UCSD-AML1 (cell line): ENCODE measurements around the gene OR51D1.
A peak's percentile ranks its signal among the peaks of the same experiment; 100 is the strongest.

Source experiments
- DNase-seq: peaks from one replicate; lab custom pipeline; 2025; ENCODE audit not compliant: unreplicated experiment; lab: John Stamatoyannopoulos, UW

OR51D1 gene, protein sequence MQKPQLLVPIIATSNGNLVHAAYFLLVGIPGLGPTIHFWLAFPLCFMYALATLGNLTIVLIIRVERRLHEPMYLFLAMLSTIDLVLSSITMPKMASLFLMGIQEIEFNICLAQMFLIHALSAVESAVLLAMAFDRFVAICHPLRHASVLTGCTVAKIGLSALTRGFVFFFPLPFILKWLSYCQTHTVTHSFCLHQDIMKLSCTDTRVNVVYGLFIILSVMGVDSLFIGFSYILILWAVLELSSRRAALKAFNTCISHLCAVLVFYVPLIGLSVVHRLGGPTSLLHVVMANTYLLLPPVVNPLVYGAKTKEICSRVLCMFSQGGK

DNA sequence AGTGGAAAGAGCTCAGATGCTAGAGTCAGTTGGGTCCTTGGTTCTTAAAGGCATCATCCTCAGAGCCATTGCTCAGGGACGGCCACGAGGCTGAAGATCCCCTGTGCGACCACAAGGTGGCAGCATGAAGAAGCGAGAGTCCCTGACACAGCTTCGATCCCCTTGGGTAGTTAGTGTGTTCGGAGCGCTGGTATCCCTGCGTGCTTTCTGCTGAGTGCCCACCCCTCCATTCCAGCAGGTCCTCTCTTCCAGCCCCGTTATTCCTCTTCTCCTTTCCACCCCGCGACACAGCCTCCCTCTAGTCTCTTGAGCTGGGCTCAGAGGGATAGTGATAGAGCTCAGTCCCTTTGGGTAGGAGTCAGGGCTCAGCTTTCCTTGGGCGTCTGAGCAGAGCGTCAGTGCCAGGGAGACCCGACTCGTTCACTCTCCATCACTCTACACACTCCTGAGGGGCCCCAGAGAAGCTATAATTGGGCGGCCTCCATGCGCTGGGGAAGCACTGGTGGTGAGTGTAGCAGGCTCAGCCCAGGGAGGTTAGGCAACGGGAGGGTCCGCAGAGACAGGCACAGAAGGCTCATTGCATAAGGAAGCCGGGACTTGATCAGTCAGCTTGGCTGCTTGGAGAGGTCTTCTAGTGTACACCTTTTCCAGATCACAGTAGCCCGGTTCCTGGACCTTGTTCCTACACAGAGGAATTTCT, at the start of gene OR51D1:
Gene OR51D1 (plus strand): TSS at position 516 of the 700 bp plus-strand sequence. CDS start 2,314 bp downstream, outside the sequence.
- DNase-seq = peak; percentile 59

DNA sequence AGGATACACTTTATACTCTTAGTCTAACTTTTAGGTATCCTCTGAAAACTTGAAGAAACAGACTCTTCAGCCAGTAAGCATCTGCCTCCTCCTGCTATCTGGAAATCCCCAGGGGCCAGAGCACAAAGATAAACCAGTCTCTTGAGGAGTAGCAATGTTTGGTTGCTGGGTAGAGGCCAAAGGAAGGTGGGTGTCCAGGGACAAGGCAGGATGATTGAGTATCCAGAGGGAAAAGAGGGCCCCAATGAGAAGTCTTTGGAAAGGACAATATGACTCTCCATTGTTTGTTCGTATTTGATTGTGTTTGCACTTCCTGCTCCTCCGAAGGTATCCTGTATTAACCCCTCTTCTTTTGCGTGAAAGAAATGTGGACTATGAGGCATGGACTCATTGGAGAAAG, 48.3 kb upstream of the OR51D1 start:
- DNase-seq = no peak

DNA sequence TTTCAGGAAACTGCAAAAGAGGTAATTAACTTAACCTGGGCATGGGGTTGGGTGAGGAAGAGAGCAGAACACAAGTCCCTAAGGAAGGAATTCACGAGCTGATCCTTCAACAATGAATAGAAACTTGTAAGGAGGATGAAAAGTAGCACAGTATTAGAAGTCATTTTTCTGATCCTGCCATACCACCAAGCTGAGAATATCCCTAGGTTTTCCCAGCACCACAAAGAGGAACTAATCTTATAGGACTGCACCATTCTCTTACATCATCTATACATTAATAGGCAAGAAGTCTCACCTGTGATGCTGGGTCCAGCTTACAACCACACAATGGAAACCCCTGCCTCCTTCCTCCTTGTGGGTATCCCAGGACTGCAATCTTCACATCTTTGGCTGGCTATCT, 43.5 kb upstream of the OR51D1 start, which contains the start of gene OR52I1:
Gene OR52I1 (plus strand): TSS at position 301 of the 400 bp plus-strand sequence. CDS start 0 bp downstream, at position 301.
- no peak for DNase-seq

DNA sequence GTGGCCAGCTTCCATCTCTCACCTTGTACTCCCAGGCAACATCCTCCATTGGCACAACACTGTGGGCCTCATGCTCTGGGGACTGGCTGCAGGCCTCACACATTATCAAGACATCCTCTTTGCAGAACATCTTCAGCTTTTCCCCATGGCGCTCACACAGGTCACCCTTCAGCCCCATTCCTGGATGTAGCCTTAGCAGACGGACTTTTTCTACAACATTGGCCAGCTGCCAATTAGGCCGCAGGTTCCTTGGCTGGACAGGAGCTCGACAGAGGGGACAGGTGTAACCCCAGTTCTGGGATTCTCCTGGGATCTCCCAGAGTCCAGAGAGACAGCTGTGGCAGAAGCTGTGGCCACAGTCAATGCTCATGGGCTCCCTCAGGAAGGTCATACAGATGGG, 32.2 kb upstream of the OR51D1 start:
- no peak for DNase-seq

DNA sequence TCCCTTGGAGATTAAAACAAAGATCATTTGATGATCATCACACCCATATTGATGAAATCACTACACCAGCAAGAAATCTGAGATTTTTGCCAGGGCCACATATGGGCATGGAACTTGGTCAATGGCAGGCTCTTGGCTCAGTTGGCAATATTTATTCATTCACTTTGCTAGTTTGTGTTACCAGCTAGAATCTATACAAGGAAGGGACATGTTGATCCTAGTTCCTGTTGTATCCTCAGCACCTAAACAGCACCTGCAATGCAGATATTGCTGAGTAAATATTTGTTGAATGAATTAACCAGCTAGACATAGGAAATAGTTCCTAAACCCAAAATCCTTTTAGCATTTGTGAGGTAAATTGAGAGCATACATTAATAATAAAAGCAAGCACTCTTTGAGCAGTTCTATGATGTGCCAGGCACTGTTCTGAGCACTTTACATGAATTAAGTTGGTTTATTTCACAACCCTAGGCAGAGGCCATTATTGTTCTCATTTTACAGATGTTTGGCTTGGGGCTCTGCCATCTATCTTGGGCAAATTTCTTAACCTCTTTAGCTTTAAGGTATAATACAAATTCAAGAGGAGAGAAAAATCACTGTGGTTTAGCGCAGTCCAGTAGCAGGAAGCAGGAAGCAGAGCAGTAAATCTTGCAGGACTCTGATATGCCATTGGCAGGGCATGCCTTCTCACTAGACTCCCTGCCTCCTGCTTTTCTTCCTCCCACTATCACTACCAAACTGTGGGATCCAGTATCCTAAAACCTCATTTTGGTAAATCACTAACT, 30.9 kb upstream of the OR51D1 start:
- DNase-seq = no peak

DNA sequence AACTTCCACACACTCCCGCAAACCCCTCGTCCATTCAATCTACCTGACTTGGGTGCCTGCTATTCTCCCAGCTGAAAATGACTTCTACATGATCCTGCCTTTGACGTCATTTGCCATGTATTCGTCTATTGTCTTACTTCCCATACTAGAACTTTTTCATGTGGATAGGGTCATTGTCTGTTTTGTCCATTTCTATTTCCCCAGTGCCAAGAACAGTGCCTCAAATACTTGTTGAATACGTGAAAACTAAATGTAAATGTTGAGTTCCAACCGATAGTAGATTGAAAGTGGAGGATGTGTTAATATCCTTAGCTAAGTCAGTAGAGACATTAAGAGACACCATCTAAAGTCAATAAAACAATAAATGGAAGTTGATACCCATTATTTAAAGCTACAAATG, 30.2 kb upstream of the OR51D1 start:
- DNase-seq = no peak

DNA sequence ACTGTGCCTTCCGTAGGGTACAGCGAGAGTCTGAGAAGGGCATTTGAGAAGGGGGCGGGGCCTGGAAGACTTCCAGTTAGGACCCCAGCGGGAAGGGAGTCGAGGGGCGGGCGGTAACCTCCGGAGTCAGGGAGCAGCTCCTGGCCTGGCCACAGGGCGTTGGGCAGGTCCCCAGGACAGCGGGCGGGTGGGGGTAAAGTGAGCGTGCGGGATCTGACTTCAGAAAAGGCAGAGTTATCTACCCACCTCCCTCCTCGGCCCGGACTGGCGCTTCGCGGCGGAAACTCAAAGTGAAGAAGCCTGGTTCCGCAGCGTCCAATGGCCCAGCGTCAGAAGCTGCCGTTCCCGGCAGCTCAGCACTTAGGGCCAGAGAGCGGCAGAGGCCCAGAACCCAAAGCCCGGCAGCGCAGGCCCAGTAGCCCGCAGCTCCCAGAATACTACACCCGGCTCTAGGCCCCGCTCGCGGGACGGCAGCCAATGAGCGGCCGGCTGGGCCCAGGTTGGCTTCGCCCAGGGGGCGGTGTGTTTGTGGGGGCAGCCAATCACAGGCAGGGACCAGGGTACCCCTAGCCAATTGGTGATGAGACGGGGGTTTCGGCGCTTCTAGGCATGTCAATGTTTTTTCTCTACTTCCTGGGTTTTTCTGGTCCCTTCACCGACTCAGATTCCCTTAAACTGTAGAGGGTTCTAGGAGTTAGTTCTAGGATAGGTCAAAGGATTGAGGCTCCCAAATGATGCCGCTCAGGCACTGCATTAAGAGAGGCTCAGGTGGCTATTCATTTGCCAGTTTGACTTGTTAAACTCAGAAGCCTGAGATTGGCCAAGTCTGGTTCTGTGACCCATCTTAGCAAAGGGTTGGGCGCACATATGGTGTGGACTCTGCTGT, 29.3 kb upstream of the OR51D1 start, which contains the start of gene TRIM68:
Gene TRIM68 (minus strand): TSS at position 451 of the 886 bp plus-strand sequence. CDS start 2,727 bp downstream, outside the sequence.
- peak; percentile 95 for DNase-seq

DNA sequence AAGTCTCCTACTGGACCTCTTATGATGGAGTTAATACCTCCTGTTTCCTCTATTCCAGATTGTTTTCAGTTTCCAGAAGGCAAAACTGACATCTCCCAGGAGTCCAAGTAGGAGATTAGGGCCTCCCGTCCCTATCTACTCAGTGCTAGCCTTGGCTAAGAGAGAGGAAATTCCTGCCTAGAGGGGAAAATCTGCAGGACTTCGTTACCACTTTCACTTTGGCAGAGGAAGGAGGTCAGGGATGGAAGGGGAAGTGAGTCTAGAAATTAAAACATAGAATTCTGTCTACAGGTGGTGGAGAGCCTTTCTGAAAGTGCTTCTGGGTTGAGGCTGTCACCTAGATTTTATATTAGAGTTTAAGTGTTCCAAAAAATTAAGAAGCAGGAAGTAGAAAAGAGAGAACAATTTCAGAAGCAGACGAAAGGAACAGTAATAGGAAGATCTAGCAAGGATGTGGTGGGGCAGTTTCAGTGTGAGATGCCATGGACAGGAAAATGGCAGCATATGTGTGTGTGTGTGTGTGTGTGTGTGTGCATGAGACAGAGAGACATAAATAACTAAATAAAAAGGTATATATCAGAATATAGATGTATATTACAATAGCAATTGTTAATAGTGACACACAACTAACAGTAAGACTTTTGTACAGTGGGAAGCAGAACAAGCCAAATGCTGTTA, 26.9 kb upstream of the OR51D1 start:
- peak; percentile 13 for DNase-seq

DNA sequence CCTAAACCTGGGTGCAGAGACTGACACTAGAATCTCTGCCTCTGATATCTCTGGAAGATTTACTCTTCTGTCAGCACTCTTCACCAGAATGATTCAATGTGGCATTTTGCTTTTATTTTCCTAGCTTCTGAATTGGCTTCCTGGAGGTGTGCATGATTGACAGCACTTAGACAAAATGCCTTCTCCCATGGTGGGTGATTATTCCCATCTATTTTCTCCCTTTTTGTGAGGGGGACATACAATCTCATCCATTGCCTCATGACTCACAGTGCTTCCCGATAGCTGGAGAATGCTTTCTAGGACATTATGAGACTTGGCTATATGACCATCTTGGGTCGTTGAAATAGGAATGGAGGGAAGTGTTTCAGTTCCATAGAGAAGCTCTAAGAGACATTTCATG, 25.3 kb upstream of the OR51D1 start:
- DNase-seq = no peak

DNA sequence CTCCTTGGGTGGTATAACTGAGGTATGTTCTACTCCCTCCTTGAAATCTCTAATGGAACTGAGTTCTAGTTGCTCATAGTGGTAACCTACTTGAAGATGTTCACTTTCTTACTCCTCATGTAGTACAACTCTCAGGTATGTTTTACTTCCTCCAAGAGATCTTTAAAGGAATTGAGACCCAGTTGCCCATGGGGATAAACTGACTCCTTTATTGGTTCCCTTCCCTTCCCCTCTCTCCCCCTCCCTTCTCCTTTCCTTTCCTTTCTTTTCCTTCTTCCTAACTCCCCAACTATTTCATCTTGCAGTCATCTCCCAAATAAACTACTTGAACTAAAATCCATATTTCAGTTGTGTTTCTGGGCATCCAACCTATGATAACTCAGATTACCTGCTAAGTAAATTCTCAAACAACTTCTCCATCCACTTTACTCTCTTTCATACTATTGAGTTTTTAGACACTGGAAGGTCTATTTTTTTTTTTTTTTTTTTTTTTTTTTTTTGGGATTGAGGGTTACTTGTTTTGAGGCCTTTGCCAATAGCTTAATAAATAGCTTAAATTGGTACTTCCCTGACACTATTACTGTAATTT, 21.3 kb upstream of the OR51D1 start:
- no peak for DNase-seq

DNA sequence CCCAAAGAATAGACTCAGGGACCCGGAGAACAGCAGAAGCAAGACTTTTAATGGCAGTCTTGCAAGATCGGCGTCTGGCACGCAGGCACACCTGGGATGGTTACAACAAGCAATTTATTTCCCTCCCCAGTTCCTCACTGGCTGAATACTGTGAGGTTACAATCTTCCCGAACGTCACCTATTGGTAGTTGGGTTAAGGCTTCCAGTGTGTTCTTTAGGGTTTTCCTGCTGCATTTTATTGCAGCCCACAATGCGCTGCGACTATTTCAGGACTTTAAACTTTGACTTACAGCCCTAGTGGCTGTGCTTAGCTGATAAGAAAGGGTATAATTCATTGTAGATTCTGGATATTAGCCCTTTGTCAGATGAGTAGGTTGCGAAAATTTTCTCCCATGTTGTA, 17.8 kb upstream of the OR51D1 start:
- DNase-seq = no peak

DNA sequence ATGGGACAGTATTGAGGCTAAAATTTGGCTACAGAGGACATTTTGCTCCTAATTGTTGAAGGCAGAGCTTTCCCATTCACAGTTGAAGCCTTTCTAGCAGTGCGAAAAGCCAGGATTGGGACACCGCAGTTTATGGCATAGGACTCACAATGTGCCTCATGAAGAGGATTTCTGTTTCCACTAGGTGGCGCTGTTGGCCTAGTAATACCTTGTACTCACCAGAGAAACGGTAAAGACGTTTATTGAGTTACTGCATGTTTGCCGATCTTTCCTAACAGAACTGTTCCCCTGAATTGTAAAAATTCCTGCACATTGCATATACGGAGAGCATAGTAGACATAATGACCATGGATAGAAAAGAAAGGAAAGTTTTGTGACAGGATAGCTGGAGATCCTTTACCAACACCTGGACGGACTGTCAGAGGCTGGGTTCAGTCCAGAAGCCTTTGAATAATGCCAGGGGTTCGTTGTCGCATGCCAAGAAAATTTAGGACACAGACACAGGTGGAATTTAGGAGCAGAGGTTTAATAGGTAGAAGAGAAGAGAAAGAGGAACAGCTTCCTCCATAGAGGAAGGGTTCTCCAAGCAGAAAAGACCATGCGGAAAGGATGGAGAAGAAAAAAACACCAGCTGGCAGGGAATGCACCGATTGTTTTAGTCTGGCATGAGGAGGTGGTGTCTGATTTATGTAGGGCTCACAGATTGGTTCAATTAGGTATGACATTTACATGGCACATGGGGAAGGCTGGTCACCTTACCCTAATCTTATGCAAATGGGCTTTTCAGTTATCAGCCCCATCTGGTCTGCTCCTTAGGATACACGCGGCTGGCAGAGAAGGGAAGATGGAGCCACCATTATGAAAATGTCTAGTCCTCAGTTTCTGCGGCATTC, 10.8 kb upstream of the OR51D1 start:
- peak; percentile 14 for DNase-seq

DNA sequence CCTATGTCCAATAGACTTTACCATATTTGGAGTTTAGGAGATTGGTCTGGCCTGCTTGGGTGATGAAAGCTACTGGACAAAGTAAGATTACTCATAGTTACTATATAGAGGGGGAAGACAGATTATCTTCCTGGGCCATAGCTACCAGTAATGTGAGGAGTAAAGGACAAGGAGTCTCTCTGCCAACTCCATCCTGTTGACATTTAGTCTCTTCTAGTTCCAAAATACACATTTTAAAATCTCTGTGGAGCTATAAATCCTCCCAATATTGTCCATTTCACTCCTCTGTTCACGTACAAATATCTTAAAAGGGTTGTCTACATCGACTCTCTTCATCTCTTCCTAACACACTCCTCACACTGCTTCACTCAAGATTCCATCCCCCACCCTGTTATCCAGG, 1.1 kb upstream of the OR51D1 start:
- no peak for DNase-seq

DNA sequence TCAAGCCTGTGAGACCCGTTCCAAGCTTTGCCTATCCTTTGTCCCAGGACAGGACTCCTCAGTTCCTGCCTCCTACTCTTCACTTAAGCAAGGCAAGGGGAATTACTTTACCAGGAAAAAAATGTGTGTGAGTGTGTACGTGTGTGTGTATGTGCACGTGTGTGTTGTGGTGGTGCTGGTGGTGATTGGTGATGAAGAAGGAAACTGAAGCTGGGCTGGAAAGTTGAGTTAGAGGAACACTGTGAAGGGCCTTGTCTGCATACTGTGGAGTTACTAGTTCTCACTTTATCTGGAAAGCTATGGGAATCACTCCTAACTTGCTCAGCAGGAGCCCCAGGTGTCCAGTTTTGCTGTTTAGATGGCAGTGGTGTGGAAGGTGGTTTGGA, 378 bp downstream of the OR51D1 start:
- DNase-seq = no peak

DNA sequence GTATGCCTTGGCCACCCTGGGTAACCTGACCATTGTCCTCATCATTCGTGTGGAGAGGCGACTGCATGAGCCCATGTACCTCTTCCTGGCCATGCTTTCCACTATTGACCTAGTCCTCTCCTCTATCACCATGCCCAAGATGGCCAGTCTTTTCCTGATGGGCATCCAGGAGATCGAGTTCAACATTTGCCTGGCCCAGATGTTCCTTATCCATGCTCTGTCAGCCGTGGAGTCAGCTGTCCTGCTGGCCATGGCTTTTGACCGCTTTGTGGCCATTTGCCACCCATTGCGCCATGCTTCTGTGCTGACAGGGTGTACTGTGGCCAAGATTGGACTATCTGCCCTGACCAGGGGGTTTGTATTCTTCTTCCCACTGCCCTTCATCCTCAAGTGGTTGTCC, 2.7 kb downstream of the OR51D1 start:
- DNase-seq = no peak

DNA sequence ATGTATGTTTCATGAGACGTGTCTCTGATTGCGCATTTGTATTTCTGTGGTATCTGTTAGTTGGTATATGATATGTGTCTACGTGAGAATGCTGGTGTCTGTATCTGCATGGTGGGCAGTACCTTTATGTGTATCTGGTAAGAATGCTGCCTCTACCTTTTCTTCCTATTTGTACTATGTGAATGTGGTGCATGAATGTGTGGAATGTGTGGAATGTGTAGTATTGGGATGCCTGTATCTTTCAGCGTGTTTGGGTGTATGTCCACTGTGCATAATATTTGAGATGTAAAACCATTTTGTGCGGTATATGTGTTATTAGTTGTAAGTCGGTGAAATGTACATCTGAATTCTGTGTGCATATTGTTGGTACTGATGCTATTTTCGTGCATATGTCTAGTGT, 4.2 kb downstream of the OR51D1 start:
- DNase-seq = no peak

DNA sequence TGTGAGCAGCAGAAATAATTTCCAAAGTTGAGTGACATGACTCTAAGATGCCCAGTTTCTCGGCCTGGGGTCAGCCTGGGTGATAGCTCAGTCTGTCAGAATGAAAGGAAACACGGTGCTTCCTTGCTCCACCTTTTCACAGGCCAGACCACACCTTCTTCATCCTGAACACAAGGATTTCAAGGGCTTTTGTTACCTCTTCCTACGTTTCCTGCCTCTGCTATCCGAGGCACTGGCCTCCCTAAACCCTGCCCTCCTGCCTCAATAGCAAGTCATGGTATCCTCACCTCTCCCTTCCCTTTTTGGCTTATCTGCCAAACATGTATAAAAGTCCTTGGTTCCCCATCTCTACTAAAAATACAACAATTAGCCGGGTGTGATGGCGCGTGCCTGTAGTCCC, 4.8 kb downstream of the OR51D1 start:
- no peak for DNase-seq

DNA sequence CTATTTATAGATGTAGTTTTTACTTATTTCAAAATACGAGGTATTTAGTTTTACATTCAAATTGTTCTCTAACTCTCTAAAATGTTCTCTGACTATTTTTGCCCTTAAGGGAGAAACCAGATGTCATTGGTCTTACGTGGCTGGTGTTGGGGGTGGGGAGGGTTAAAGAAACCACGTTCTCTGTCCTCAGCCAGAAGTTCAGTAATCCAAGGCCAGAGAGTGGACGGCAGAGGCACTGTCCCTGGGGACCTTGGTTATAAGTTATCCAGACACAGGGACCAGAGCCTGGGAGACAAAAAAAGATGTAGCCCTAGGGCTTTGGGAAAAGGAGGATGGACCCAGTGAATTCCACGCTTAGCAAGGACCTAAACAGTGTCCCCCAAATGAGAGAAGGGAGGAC, 5.8 kb downstream of the OR51D1 start:
- no peak for DNase-seq

DNA sequence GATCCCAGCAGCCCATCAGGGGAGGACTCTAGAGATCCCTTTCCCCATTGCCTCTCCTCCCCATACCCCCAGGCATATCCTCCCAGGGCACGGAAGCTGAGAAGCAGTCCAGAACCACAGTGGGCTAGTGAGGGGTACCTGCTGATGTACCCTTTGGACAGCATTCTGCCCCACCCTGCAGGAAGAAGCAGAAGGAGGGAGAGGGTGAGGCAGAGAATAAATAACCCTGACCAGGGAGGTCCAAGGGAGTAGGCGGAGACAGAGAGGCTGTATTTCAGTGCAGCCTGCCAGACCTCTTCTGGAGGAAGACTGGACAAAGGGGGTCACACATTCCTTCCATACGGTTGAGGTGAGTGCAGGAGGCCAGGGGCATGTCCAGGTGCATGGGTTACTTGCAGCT, 6.4 kb downstream of the OR51D1 start, which contains the start of gene OR51E1:
Gene OR51E1 (plus strand): TSS at position 301 of the 400 bp plus-strand sequence. CDS start 8,545 bp downstream, outside the sequence.
- DNase-seq = no peak
